Cardiac fibroblast (primary cell): Measurements from ENCODE around the gene TNMD.

Experiments
- DNase-seq, 2 donors: peaks; one replicate each; pipeline versions ENCODE4 v3.0.0 to v3.0.0-alpha.2; 2010; ENCODE audit warnings: low read depth in 2 of 2
- H3K4me3 ChIP-seq, 2 donors: replicated peaks in 1 of 2; 1 replicate in 1 of 2; 2 replicates in 1 of 2; pipeline ENCODE4 v1.5.1; 2011; ENCODE audit warnings: low read depth in 2 of 2, low read length in 2 of 2, mild to moderate bottlenecking in 2 of 2, moderate library complexity in 1 of 2
- TF ChIP-seq, protein P1 (sequence below): IDR thresholded peaks from one replicate; pipeline ENCODE4 v1.5.1; 2011; ENCODE audit warnings: low read depth, mild to moderate bottlenecking, low read length, inconsistent platforms

TNMD gene

GRCh38 chrX:100642290-100642689 is 57.6 kb downstream of the TNMD start:
- no peak overlapping the region for H3K4me3 ChIP-seq
- TF ChIP-seq, protein P1, sequence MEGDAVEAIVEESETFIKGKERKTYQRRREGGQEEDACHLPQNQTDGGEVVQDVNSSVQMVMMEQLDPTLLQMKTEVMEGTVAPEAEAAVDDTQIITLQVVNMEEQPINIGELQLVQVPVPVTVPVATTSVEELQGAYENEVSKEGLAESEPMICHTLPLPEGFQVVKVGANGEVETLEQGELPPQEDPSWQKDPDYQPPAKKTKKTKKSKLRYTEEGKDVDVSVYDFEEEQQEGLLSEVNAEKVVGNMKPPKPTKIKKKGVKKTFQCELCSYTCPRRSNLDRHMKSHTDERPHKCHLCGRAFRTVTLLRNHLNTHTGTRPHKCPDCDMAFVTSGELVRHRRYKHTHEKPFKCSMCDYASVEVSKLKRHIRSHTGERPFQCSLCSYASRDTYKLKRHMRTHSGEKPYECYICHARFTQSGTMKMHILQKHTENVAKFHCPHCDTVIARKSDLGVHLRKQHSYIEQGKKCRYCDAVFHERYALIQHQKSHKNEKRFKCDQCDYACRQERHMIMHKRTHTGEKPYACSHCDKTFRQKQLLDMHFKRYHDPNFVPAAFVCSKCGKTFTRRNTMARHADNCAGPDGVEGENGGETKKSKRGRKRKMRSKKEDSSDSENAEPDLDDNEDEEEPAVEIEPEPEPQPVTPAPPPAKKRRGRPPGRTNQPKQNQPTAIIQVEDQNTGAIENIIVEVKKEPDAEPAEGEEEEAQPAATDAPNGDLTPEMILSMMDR = no peak
- no peak for DNase-seq

DNA sequence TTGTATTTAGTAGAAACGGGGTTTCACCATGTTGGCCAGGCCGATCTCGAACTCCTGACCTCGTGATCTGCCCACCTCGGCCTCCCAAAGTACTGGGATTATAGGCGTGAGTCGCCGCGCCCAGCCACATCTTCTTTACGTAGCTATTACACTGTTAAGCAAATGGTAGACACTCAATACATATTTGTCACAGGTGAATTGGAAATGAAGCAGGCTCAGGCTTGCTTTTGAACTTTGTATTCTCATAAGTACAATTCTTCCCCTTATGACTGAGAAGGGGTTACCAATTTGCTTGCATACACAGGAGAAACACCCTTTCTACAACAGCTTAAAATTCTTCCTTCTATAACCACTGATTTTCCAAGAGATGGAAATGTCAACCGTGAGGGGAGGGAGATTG is 58.5 kb downstream of the TNMD start:
- DNase-seq = no peak
- H3K4me3 ChIP-seq = no peak overlapping the region
- TF ChIP-seq, protein P1 = no peak

DNA sequence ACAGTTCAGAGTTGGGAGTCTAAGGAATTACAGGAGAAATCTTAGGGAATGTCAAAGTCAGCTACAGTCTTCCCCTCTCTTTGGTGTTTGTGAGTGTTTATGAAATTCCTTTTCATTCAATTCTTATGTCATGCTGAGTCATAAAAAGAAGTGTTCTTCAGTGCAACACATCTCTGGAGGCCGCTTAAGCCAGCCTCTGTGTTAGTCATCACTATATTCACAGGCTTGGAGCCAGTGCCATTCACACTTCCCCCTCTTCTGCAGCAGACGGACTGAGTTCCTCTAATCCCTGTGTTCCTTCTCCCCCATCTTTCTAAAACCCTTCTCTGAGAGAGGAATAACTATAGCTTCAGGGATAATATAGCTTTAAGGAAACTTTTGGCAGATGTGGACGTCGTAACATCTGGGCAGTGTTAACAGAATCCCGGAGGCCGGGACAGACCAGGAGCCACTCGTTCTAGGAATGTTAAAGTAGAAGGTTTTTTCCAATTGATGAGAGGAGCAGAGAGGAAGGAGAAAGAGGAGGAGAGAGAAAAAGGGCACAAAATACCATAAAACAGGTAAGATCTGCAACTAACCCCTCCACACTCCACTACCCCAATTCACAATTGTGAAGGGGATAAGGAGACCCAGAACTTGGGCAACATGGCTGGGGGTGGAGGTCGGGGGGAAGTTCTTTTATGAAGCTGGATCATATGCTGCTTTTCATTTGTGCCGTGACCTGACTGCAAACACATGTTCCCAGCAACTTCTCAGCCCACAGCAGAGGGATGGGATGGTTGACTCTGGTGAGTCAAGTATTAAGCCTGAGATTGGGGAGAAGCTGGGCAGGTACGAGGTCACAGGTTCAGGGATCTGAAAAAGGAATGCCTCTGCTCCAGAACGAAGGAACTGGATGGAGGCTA is 59.5 kb downstream of the TNMD start, which contains the start of gene SRPX2:
Gene SRPX2, plus strand, starts transcription at position 244 of the 905 bp plus-strand sequence. CDS start 2,124 bp downstream, outside the sequence.
- DNase-seq = peak; percentile 90 to 92
- H3K4me3 ChIP-seq = peak within 1 kb of the TSS; percentile 53 to 68
- TF ChIP-seq, protein P1 = no peak

GRCh38 chrX:100645106-100645505 is 60.4 kb downstream of the TNMD start:
- peak; percentile 32 to 42 for DNase-seq
- peak overlapping the region; percentile 53 to 68 for H3K4me3 ChIP-seq

GRCh38 chrX:100647095-100647494 is 62.4 kb downstream of the TNMD start:
- DNase-seq = peak; percentile 55 to 82
- TF ChIP-seq, protein P1 = peak; percentile 4
- peak overlapping the region in 1 of 2 donors; percentile 10 for H3K4me3 ChIP-seq

More at GRCh38 chrX:100645106-100645505, 60.4 kb downstream of the TNMD start:
- TF ChIP-seq, protein P1 = no peak

GRCh38 chrX:100647739-100648138 is 63.0 kb downstream of the TNMD start:
- peak in 1 of 2 donors; percentile 36 for DNase-seq
- peak overlapping the region in 1 of 2 donors; percentile 11 for H3K4me3 ChIP-seq
- TF ChIP-seq, protein P1 = no peak
